ENCODE results near the gene CITED1. TPM values are rescaled to one million over a fixed set of nuclear protein-coding genes. Genes with fewer than 3 reads are reported as not detected.

CITED1 gene
- total RNA-seq, 1 experiment from 2014 or later: 1.8 TPM

DNA sequence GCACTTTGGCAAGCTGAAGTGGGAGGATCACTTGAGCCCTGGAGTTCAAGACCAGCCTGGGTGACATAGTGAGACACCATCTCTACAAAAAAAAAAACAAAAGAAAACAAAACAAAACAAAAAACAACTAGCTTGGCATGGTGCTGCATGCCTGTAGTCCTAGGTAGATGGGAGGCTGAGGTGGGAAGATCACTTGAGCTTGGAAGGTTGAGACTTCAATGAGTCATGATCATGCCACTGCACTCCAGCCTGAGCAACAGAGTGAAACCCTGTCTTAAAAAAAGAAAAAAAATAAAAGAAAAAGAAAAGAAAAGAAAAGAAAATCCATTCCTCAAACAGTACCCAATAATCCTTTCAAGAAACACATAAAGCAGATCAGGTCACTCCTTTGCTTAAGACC, 52.0 kb downstream of the CITED1 start:
- no peaks in the 10 kb centered on the region for H3K27me3 ChIP-seq (ENCODE audit: low read length)
- H3K9me2 ChIP-seq (replicated peaks; ENCODE audit: low read length): no peaks in the 10 kb centered on the region
- H3F3A ChIP-seq (ENCODE audit: low read length, unreplicated experiment): no peaks in the 10 kb centered on the region
- ChIA-PET CTCF (no interaction called here), POLR2A (ENCODE audit: unreplicated experiment) (interaction anchor here (0.6 kb wide), 1 partner anchor 17 kb away, joined by 3 read pairs; no protein-coding TSS in a partner anchor)
- DNase-seq: no peak
- no peak overlapping the region for H3K4me3 ChIP-seq (ENCODE audit: low read length)
- TF ChIP-seq EZH2 (IDR thresholded peaks at IDR 0.05; ENCODE audit: low read length, unreplicated experiment): no peak
- TF ChIP-seq, protein P1, sequence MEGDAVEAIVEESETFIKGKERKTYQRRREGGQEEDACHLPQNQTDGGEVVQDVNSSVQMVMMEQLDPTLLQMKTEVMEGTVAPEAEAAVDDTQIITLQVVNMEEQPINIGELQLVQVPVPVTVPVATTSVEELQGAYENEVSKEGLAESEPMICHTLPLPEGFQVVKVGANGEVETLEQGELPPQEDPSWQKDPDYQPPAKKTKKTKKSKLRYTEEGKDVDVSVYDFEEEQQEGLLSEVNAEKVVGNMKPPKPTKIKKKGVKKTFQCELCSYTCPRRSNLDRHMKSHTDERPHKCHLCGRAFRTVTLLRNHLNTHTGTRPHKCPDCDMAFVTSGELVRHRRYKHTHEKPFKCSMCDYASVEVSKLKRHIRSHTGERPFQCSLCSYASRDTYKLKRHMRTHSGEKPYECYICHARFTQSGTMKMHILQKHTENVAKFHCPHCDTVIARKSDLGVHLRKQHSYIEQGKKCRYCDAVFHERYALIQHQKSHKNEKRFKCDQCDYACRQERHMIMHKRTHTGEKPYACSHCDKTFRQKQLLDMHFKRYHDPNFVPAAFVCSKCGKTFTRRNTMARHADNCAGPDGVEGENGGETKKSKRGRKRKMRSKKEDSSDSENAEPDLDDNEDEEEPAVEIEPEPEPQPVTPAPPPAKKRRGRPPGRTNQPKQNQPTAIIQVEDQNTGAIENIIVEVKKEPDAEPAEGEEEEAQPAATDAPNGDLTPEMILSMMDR (conservative IDR thresholded peaks at IDR 0.05; ENCODE audit: low read depth, low read length): no peak
- no peak for TF ChIP-seq EZH2phosphoT487 (IDR thresholded peaks at IDR 0.05; ENCODE audit: borderline replicate concordance, low read length)
- no peaks in the 10 kb centered on the region for H3K36me3 ChIP-seq (ENCODE audit: low read depth, low read length)
- no TSS peak for BruUV-seq (replicated peaks)
- no peaks in the 10 kb centered on the region for H3K79me2 ChIP-seq (ENCODE audit: low read length)
- no peaks in the 10 kb centered on the region for H4K20me1 ChIP-seq (ENCODE audit: low read length)
- intact Hi-C loops (cut with micrococcal nuclease): no loop called here
- H3K4me2 ChIP-seq (ENCODE audit: low read length): no peak overlapping the region
- no peak for ATAC-seq
- H3K9ac ChIP-seq (ENCODE audit: low read length): no peak overlapping the region
- no peak overlapping the region for H2AFZ ChIP-seq (ENCODE audit: low read length)
- H3K9me3 ChIP-seq (ENCODE audit: low read length): no peaks in the 10 kb centered on the region
- H3K4me1 ChIP-seq (ENCODE audit: insufficient read depth, low read length): peaks cover 9% of the 10 kb centered on the region
- H3K27ac ChIP-seq (ENCODE audit: low read length): no peak overlapping the region

Other genes with a start within 250 kb of the CITED1 start
- 0.23 and 0.40 TPM in 2 replicates for gene RTL5, start 174.0 kb downstream of the CITED1 start, total RNA-seq (2014; rRNA removed)
- gene PIN4, start 124.2 kb downstream of the CITED1 start, total RNA-seq (2014; rRNA removed): 30.0 and 44.1 TPM in 2 replicates
- 13.0 and 14.6 TPM in 2 replicates for gene ERCC6L, start 66.9 kb downstream of the CITED1 start, total RNA-seq (2014; rRNA removed)
- gene RPS4X, start 28.7 kb downstream of the CITED1 start, total RNA-seq (2014; rRNA removed): 617 and 780 TPM in 2 replicates

Data from PC-3 (cell line).